Fibroblast of villous mesenchyme (primary cell): Measurements from ENCODE around the gene SPEM1. TPM values are rescaled to one million over a fixed set of nuclear protein-coding genes. Genes with fewer than 3 reads are reported as not detected.
A peak's percentile ranks its signal among the peaks of the same experiment; 100 is the strongest.

Experiments used
- DNase-seq: peaks from one replicate; pipeline ENCODE4 v3.0.0-alpha.2; 2010; ENCODE audit warnings: low read depth
- H3K4me3 ChIP-seq: 2 replicates; pipeline ENCODE4 v1.5.1; 2011; ENCODE audit warnings: low read depth, mild to moderate bottlenecking, low read length
- CTCF ChIP-seq: IDR thresholded peaks from 2 replicates; pipeline ENCODE4 v1.5.1; 2012; ENCODE audit warnings: low read depth, mild to moderate bottlenecking, low read length; ENCODE audit not compliant: insufficient read depth
- total RNA-seq: library from RNA; depleted of rRNA; stranded (reverse); fragments of >200 nt; gene quantifications from 2 replicates; pipeline ENCODE4 v1.2.3, GENCODE V29; 2012

The SPEM1 gene
- not detected in 2 replicates for total RNA-seq

- DNase-seq: no peak
- no peak within 1 kb of the TSS for H3K4me3 ChIP-seq
- TF ChIP-seq CTCF: no peak
Observed at GRCh38 chr17:7419819-7420610, at the start of gene SPEM1. TSS of gene SPEM1 (plus strand) at chr17:7420324. CDS start at chr17:7420385, 61 bp downstream.

DNA sequence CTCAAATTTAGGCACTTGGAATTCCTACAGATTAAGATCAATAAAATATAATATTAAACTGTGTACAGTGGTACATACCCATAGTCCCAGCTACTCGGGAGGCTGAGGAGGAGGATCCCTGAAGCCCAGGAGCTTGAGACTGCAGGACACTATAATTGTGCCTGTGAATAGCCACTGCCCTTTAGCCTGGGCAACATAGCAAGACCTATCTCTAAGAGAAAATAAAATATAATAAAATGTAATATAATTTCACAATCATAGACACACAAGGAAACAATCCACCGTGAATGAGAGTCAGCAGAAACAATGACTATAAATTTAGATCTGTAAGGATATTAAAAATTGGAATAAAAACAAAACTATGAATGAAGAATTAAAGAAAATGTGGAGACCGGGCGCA, 49.3 kb upstream of the SPEM1 start:
- no peak for TF ChIP-seq CTCF
- no peak for DNase-seq
- no peak overlapping the region for H3K4me3 ChIP-seq

- no peak for DNase-seq
- no peak overlapping the region for H3K4me3 ChIP-seq
- TF ChIP-seq CTCF: no peak
Observed at GRCh38 chr17:7374353-7374752, 45.8 kb upstream of the SPEM1 start.

GRCh38 chr17:7379134-7379533, 41.0 kb upstream of the SPEM1 start:
- no peak for DNase-seq
- no peak for TF ChIP-seq CTCF
- no peak overlapping the region for H3K4me3 ChIP-seq

DNA sequence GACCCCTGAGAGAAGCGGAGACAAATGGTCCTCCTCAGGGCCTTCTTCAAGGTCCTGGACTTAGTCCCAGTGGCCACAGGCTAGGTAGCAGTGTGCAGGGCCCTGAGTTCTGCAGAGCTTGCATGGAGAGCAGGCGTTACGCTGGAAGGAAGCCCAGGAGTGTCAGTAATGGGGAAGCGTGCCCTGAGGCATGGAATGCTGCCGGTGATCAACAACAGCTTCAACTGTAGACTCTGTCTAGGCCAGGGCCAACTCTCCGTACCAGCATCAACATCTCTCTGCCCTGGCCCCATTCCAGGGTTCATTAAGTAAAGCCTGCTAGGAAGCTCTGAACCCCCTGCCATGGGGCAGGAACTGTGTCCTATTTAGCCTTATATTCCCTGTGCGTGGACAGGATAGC, 39.8 kb upstream of the SPEM1 start:
- TF ChIP-seq CTCF: no peak
- DNase-seq: peak; percentile 16
- no peak overlapping the region for H3K4me3 ChIP-seq

- TF ChIP-seq CTCF: no peak
- peak within 1 kb of the TSS; percentile 33 for H3K4me3 ChIP-seq
- DNase-seq: no peak
Observed at GRCh38 chr17:7380855-7381683, 39.1 kb upstream of the SPEM1 start, which contains the start of gene TNK1. TSS of gene TNK1 (plus strand) at chr17:7381089. CDS start at chr17:7382927, 1,838 bp downstream.
